SK-N-MC (cell line): ENCODE results near the gene MRPL27.

ENCODE experiments used
- EZH2 ChIP-seq: fragments of 200-600 bp; sonication (generic); IDR thresholded peaks from one replicate; pipeline ENCODE4 v1.6.1; 2017; ENCODE audit warnings: antibody characterized with exemption
- FOXP2 ChIP-seq: optimal IDR thresholded peaks from 2 replicates; pipeline ENCODE3; 2011; ENCODE audit warnings: mild to moderate bottlenecking, moderate library complexity; ENCODE audit not compliant: insufficient read depth; ENCODE audit errors: extremely low read length, control extremely low read depth

DNA sequence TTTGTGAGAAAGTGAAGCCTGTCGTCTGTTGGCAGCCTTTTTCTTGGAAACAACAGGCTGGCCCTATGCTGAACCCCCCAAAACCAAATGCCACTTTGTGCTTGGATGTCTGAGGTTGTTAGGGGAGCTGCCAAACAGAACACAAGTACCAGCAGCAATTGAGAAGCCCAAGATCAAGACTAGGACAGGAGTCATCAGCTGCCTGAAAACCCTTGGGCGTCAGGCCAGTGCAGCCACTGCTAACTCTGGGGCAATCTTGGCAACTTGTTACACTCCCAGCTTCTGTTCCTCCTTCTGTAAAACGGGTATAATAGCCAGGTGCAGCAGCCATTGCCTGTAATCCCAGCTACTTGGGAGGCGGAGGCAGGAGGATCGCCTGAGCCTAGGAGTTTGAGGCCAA, 33.6 kb upstream of the MRPL27 start:
- no peak for TF ChIP-seq FOXP2
- no peak for TF ChIP-seq EZH2
